ENCODE results near the gene CEP192.

DNA sequence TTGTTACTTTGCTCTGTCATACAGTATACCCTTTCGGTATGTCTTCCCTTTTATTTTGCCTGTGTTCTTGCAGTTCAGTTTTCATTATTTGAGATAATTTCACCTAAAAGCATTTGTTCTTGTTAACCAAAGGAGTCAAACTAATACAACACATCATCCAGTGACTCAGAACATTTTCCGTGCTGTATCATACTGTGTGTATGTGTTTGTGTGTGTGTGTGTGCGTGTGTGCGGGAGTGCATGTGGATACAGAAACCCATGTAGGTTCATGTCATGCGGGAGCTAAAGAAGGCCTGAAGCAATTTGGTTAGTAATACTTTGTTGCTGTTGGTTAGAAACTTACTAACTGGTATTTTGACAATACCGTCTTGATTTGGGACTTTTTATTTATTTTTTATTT lies 60.0 kb downstream of the CEP192 start:
- no peak for TF ChIP-seq FOS (IDR thresholded peaks at IDR 0.05; ENCODE audit: low read depth, low read length)
- no peak for TF ChIP-seq RAD21 (IDR thresholded peaks at IDR 0.05; ENCODE audit: low read length)
- TF ChIP-seq CTCF (conservative IDR thresholded peaks at IDR 0.05; ENCODE audit: low read depth, low read length): no peak

Data from IMR-90 (cell line).